ENCODE results near the gene IQGAP2.

IQGAP2 gene

GRCh38 chr5:76747706-76748105, 344.6 kb downstream of the IQGAP2 start:
- no peak for DNase-seq (ENCODE audit: low spot score)

DNA sequence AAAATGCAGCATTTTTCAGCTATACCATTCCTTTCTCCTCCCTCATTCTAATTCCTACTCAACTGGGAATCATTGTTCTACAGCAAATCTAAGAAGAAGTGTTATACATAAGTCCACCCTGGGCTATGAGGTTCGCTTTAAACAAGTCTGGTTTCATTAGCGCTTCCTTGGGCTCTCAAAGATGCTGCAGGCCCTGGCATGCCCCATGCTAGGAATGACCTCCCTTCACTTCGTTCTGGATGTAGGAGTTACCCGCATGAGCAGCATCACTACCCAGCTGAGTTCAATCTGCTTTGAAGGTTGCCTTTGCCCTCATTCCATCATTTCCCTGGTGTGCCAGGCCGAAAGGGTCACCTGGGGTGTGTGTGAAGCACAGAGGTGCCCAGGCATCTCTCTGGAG, 348.2 kb downstream of the IQGAP2 start:
- DNase-seq (ENCODE audit: low spot score) = no peak

DNA sequence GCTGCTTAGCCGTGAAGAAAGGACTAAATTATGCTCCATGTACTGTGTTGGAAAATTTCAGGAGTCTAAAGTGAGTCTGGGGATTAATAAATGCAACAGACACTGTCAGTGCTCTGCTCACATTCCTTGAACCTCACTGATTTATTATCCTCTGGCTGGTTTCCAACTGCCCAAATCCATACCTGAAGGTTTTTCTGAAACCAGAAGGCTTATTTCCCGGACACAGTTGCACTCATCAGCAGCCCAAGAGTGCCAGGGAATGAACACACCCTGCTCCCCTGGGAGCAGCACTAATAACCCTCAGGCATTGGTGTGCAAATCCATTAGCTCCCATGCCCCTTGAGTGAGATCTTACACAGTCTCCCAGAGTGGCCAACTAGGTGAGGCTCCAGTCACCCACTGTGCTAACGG, 351.6 kb downstream of the IQGAP2 start:
- no peak for DNase-seq (ENCODE audit: low spot score)

DNA sequence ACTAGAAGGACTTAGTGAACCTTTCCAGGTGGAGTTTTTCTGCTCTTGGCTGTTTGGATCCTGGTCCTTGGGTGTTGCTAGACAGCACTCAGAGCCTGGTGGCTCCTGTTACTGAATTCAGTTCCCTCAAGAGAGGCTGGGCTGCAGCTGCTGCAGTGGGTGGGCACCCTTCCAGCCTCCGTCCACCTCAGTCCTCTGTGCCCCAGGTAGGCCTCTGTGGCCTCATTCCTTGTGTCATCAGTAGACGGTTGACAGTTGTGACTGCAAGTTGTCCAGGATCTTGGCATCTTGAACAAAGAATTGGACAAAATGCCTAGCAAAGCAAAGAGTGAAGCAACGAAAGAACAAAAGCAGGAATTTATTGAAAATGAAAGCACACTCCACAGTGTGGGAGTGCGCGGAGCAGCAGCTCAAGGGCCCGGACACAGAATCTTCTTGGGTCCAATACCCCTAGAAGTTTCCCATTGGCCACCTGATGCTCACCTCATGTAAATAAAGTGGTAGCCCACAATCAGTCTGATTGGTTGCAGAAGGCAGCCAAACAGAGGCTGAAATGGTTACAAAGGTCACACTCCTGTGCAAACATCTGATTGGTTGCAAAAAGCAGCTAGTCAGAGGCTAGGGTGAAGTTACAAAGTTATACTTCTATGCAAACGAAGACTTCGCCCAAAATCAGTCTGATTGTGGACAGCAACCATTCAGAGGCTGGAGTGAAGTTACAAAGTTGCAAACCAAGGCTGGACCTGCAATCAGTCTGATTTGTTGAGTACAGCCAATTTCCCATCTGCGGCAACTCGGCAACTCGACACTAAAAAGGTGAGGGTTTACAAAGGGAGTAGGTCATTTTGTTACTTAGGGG, 352.9 kb downstream of the IQGAP2 start:
- no peak for DNase-seq (ENCODE audit: low spot score)

GRCh38 chr5:76757049-76757448, 354.0 kb downstream of the IQGAP2 start:
- no peak for DNase-seq (ENCODE audit: low spot score)

Data from hematopoietic multipotent progenitor cell treated with erythropoietin and hydrocortisone succinate and interleukin-3 and kit ligand, for 17 days (in vitro differentiated cells).